Renal cortex interstitium (tissue), 15 donors: ENCODE results near the gene POLN. TPM values are rescaled to one million over a fixed set of nuclear protein-coding genes. Genes with fewer than 3 reads are reported as not detected.

ENCODE experiments used
- DNase-seq, 11 donors: peaks; one replicate each; pipeline ENCODE4 v3.0.0-alpha.2; 2013; ENCODE audit warnings: low read depth in 9 of 11, low spot score in 4 of 11; ENCODE audit errors: extremely low read depth in 1 of 11
- long read RNA-seq, 16 experiments: transcript quantifications; one replicate each; lab custom pipeline, GENCODE V29; 2026
- polyA plus RNA-seq, 3 donors: library from polyadenylated mRNA; unstranded; fragments of 120-200 nt; gene quantifications; one replicate each; pipeline ENCODE4 v1.2.1, GENCODE V29; 2013; ENCODE audit not compliant: insufficient read length in 3 of 3

The POLN gene
- polyA plus RNA-seq, result 1 to 10 TPM; 2.9 to 5.0 (median 3.1) TPM
- long read RNA-seq, donor 1, result 0 reads
- long read RNA-seq, donor 2, result 0 reads
- long read RNA-seq, donor 3, result 0 reads
- long read RNA-seq, donor 4, result 0 reads
- long read RNA-seq, donor 5, result 0 reads
- long read RNA-seq, donor 6, result 0 reads
- long read RNA-seq, donor 7, result 0 reads
- long read RNA-seq, donor 8, result 0 reads
- long read RNA-seq, donor 9, result 0 reads
- long read RNA-seq, donor 10, result 0 reads
- long read RNA-seq, donor 11, result 0 reads
- long read RNA-seq, donor 12, result 0 reads
- long read RNA-seq, donor 13, result 0 reads
- long read RNA-seq, donor 14, result 0 reads
- long read RNA-seq, donor 15, result 0 reads
- long read RNA-seq, donor 16, result 0 reads

DNA sequence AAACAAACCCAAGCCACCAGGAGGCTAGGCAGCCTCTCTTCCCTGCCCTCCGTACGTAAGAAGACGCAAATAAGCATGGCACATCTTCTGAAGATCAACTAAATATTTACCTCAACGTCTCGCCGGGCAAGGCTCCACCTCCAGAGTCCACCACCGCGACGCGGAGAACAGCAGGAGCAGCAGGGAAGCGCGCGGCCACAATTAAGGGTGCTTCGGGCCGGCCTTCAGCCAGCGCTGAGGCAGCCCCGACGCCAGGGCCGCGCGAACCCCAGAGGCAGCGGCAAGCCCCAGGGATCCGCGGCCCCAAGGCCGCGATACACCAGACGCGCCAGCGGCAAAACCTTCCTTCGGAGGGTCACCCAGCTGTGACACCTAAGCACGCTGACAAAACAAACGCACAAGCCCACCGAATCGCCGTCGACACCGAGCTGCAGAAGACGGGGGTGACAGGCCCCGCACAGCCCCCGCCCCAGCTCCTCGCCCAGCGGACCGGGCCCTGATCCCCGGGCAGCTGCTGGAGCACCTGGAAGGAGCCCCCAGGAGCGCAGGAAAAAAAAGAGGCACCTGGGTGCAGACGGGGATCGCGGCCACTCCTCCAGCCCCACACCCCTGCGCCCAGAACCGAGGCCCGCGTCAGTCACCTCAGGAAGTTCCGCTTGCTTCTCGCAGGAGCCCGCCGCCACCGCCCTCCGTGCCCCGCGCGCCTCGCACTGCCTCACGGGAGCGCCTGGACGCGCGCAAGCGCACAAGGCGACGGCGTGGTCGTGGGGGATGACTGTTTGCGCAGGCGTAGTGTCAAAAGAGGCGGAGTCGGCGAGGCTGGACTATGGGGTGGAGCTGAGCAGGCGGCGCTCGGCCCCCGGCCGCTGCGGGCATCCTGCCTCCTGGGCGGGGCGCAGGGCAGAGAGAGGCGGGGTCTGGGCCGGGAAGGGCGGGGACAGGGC, at the start of gene POLN, which contains the start of gene HAUS3:
POLN (minus strand) TSS at position 712 of the 944 bp plus-strand sequence. CDS start 12,890 bp downstream, outside the sequence.
HAUS3 (minus strand) TSS at position 712 of the 944 bp plus-strand sequence. CDS start 1,175 bp downstream, outside the sequence.
- DNase-seq, result peak; percentile 94 to 98 (median 97)

DNA sequence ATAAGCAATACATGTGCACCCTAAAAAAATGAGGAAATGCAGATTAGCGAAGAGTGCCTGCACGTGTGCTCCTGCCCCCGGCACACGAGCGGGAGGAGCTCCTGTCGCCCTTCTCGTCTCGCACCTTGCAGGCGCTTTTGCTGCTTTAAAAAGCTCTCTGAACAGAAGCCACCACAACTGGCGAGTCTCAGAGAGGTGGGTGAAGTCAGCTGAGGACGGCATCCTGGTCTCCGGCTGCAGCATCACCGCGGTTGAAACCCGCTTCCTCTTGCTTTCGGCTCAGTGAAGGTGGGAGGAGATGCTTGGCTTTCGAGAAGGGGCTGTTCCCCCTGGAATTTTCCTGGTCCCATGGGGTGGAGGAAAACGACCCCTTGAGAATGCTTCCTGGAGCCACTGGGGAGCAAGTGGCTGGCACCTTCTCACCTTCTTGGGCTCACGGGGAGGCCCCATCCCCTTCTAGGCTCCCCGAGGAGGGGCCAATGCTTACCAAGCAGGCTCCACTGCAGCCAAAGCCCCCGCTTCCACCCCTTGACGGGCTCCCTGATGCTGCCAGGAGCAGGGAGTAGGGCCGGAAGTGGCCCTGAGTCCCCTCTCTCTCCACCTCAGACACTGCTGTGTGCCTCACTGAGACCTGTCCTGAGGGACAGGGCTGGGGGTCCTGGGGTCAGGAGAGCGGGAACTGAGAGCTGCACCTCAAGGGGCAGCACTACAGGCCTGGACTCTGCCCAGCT, 49.2 kb upstream of the POLN start:
- no peak for DNase-seq

DNA sequence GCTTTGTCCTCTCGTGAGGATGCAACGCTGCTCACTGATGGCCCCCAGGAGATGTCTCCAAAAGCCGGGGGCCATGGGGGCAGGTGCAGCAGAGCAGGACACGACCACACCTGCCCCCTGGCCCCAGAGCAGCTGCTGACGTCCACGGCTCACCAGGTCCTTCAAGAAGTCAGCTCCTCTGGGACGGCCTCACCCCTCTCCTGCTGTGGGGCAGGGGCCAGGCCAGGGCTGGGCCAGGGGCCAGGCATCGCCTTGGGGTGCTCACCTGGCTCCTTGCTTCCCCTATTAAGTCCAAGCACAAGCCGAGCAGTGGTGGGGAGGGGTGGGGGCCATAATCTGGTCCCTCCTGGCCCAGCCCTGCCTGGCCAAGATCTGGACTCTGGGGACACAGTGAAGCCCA, 48.6 kb upstream of the POLN start:
- DNase-seq, result no peak

DNA sequence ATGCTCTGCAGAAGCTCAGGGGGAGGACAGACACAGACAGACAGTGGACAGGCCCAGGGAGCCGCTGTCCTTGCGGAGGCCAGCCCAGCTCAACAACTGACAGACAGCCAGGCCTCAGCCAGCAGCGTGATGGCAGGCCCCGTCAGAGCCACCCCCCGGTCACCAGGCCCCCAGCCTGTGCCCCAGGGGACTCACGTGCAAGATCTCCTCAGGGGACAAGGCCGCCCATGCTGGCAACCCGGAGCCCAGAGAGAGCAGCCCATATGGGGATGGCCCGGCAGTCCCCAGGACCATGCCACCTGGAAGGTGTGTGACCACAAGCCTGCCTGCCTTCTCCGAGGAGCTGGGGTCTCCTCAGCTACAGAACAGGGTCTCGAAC, 48.0 kb upstream of the POLN start:
- DNase-seq, result no peak

DNA sequence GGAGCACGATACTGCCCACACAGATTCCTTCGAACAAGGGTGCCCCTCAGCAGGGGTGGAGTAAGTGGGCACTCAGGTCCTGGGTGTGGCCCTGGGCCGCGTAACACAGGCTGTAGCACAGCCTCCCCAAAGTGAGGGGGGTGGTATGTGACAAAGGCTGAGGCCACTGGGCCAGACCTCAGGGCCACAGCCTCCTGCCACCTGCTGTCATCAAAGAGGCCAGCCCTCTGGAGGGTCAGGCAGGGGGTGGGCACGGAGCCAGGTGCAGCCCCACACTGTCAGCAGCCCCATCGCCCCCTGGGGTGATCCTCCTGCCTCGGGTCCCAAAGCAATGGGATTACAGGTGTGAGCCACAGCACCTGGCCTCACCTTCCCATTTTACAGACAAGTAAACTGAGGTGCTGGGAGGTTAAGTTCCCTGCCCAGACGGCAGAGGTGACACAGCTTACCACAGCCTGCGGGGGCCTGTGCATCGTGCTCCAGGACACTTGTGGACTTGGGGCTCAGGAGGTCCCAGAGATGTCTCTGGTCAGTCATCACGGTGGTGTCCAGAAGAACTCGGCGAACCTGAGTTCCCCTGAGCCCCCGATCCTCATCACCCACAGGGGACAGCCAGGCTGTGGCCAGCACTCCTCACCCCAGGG, 47.5 kb upstream of the POLN start:
- no peak for DNase-seq

DNA sequence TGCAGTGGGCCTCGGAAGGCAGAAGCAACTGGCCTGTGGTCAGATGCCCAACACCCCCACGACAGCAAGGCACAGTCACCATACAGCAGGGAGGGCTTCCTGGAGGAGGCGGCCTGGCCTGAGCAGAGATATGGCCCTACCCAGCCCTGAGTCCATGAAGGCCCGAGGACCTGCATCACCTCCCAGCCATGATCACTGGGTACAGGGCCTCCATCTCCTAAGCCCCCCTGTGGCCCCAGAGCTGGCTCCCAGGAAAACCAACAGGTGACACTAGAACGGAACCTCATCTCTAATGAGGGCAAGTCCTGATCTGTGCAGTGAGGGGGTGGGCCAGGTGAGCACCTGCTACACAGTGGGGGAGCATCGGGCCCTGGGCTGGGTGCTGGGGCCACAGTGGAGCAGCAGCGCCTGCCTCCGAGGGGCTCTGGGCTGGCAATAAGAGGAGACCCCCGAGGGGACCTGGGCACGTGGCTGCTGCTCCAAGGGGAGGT, 46.2 kb upstream of the POLN start:
- no peak for DNase-seq

DNA sequence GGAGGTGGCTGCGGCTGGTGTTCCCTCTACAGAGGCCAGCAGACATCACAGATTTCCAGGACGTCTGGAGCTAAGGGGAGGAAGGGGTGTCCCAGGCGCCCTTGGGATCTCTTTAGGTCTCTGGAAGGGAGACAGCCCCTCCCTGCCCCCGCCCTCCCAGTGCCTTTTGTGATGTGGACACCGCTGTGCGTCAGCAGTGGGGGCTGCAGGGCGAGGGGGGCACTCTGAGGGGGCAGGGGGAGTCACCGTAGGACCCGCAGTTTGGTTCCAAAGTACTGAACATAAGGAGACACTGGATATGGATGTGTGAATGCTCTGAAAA, 45.6 kb upstream of the POLN start:
- no peak for DNase-seq

DNA sequence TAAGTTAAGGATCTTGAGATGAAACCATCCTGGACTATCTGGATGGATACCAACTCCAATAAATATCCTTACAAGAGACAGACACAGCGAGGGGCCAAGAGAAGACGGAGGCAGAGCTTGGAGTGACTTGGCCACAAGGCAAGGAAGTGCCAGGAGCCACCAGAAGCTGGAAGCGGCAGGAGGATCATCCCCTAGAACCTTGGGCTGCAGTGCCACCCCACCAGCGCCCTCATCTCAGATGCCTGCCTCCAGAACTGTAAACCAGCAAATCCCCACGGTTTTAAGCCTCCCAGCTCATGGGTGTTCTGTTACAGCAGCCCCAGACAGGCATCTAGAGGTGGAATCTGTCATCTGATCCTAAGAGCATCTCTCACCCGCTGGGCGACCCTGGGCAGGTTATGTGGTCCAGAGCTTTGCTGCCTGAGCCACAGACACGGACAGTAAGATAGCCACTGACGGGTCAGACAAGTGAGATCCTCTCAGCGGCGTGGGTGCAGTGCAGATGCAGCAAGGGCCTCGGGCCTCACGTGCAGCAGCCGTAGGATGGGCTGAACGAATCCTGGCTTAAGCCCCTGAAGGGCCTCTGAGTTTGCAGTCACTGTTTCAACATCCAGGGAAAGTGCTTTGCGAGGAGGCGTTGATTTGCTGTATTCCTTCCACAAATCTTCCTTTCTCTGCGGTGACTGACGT, 45.1 kb upstream of the POLN start:
- peak in 2 of 11 donors; percentile 22 to 25 for DNase-seq

DNA sequence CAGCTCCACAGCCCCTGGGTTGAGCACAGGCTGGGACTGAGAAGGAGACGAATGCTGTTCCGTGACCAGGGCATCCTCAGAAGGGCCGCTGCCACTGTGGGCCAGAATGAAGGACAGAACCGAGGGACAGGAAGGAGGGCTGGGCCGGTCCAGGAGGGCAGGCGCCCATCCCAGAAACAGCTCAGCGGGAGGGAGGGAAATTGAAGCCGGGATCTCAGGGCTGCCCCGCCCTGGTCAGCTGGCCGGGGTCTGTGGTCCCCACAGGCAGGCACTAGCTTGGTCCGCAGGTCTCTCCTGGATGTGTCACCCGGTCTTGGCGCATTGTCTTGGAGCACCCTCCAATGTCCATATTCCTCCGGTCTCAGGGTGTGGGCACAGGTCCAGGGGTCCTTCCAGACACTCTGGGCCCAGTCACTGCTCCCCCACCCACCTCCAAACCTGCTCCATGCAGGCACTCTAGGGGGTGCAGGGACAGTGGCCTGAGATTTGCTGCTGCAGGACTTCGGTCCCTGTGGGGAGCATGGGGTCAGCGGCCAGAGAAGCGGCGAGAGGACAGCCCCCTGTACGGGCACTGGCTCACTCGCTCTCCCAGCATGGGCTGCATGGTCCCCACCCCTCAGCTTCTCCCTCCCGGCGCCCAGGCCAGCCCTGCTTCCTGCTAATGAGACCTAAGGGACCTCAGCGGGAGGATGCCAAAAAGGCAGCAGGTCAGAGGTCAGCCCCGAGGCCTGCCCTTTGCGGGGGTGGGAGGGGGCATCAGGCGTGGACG, 43.9 kb upstream of the POLN start:
- DNase-seq, result no peak

DNA sequence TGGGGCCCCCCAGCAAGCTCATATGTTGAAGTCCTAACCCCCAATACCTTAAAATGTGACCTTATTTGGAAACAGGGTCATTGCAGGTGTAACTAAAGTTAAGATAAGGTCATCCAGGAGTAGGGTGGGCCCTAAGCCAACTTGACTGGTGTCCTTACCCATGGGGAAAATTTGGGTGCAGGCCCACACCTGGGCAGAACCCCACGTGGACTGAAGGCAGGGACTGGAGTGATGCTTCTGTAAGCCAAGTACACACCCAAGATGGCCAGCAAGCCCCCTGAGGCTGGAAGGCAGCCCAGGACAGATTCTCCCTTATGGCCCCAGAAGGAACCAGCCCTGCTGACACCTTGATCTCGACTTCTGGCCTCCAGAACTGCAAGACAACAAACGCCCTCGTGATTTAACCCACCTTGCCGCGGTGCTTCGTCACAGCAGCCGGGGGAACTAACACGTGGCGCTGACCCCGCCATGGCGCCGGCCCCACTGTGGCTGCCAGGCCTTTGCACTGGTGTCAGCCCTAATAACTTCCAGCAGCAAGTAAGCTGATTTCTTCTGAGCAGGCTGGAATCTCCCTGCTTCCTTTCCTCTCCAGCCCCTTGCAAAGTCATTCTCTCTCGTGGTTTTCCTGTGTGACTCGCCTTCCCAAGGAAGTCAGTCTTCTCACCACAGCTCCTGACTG, 43.2 kb upstream of the POLN start:
- DNase-seq, result no peak

DNA sequence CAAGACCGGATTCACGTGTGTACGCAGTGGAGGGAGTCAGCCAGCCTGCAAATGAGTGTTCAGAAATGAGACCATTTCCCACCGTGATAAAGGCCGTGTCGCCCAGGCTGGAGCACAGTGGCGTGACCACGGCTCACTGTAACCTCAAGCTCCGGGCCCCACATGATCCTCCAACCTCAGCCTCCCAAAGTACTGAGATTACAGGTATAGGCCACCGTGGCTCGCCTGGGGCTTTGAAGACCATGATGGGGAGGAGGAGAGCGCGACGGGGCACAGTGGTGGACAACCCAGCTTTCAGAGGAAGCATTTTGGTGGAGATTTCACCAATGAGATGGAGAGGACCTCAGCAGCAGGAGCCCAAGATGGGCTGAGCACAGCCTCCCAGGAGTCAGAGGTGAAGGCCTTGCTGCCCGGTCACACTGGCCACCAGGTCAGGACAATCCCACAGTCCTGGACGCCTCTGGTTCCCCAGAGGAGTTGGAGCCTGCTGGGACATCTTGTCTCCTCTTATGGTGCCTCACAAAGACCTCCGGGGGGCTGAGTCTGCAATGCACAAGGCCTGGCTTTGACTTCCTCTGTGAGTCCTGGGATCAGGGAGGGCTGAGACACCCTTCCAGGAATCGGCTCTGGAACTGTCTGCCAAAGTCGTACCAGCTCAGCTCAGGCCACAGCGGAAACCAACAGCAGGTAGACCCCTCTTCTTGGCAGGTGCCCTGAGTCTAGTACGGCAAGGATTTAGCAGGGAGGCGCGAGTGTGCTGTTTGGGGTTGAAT, 42.4 kb upstream of the POLN start:
- DNase-seq, result no peak

DNA sequence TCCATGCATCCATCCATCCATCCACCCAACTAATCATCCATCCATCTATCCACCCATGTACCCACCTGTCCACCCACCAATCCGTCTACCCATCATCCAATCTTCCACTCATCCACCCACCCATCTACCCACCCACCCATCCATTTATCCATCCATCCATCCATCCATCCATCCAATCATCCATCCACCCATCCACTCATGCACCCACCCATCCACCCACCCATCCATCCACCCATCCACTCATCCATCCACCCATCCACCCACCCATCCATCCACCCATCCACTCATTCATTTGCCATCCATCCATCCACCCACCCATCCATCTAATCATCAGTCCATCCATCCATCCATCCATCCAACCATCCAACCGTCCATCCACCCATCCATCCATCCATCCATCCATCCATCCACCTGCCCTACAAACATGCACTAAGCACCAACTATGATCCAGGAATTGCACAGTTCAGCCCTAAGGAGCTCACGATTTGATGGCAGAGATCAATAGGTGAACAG, 41.3 kb upstream of the POLN start:
- no peak for DNase-seq

DNA sequence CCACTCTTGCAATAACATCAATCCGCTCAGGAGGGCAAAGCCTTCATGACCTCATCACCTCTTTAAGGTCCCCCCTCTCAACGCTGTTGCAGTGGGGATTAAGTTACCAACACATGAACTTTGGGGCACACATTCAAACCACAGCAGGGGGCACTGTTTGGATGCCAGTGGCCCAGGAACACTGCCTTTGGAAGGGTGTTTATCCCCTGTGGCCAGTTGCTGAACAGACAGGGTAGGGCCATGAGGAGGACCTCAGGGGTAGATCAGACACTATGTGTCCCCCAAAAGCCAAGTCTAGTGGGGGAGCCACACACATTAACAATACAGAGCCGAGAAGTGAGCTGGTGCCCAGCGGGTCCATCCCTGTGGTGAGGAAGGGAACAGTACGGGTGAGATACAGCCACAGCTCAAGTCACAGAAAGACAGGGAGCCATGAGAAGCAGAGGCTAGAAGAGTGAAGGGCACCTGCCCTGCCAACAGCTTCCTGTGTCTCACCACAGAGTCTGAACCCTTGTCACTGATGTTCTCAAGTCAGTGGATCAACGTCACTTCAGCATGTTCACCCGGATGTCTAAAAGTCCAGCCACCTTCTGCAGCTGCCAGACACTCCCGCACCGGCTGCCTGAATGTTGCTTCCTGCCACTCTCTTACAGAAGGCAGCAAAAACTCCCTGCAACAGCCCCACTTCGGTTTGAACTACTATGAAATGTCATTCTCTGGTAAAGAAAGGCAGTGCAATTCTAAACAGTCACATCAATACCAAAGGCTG, 39.8 kb upstream of the POLN start:
- no peak for DNase-seq

DNA sequence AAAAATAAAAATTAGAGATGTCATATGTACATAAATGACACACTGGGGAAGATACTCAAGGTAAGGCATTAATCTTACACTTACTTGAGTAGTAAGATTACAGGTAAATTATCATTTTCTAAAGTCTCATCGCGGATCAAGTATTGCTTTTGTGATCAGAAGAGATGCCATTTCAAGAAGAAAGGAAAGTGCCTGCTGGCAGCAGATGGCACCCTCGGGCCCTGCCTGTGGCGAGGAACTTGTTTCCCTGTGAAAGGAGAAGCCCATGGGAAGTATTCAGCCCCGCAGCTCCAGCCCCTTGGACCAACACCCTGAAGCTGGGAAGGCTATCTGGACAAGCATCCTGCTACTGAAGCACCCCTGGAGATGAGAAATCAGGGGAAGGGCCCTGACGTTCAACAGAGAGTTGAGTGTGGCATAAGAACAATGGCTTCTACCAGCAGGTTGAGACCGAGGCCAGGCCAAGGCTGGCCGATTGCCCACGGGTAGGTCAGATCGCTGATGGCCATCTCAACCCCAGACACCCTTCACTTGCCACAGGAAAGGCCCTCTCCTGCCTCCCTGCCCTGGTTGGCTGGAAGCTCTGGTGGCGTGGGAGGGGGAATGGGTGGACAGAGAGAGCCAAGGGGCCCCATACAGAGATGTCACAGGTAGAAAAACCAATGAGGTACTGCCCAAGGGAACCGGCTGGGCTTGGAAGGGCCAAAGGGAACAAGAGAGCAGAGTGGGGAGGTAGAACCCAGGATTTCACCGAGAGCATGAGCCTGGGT, 38.8 kb upstream of the POLN start:
- no peak for DNase-seq

DNA sequence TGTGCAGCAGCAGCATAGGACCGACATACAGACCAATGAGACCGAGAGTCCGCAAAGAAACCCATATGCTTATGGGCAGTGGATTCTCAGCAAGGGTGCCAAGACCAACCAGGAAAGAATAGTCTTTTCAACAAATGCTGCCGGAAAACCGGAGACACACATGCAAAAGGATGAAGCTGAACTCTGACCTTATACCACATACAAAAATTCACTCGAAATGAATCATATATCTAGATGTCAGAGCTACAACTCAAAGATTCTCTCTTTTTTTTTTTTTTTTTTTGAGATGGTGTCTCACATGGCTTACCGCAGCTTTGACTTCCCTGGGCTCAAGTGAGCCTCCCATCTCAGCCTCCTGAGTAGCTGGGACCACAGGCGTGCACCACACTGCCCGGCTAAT, 36.0 kb upstream of the POLN start:
- no peak for DNase-seq
